Mucosa of descending colon (tissue), 3 donors: ENCODE measurements around the gene DHX34. TPM values are rescaled to one million over a fixed set of nuclear protein-coding genes. Genes with fewer than 3 reads are reported as not detected.

Source experiments
- ATAC-seq: fragments of 200-7000 bp; cut with Tn5 transposase; one replicate; pipeline ENCODE4 v1.9.1; 2020; ENCODE audit warnings: mild to moderate bottlenecking, moderate library complexity
- DNase-seq, 3 donors: peaks; one replicate each; pipeline ENCODE4 v3.0.0-alpha.2; 2020
- H3K36me3 ChIP-seq: fragments of 200-600 bp; one replicate; pipeline ENCODE4 v1.8.0; 2021; ENCODE audit warnings: low read depth, mild to moderate bottlenecking
- H3K4me1 ChIP-seq: fragments of 200-600 bp; one replicate; pipeline ENCODE4 v1.8.0; 2021; ENCODE audit warnings: low read depth, mild to moderate bottlenecking
- H3K4me3 ChIP-seq: fragments of 200-600 bp; one replicate; pipeline ENCODE4 v1.8.0; 2021; ENCODE audit warnings: mild to moderate bottlenecking
- H3K9me3 ChIP-seq: fragments of 200-600 bp; one replicate; pipeline ENCODE4 v1.8.0; 2021; ENCODE audit warnings: mild to moderate bottlenecking
- intact Hi-C, 2 donors: fragments of 100-400 bp; cut with DNase I in 1 of 2; cut with micrococcal nuclease in 1 of 2; formaldehyde crosslinking; loops; one replicate each; pipeline versions ENCODE4 v1.11.0 to v1.11.1; 2022; cut with DNase I, micrococcal nuclease
- total RNA-seq, 3 donors: library from RNA; stranded (reverse); fragmentation: NEBNext Ultra II Directional in 2 of 3; extraction: Animal tissue kit (Norgen Biotek cat#: 25700) in 2 of 3; gene quantifications; one replicate each; pipeline versions ENCODE4 v1.2.1 to v1.2.4, GENCODE V29; 2021 to 2023
- TF ChIP-seq, protein P1 (sequence below): fragments of 200-600 bp; IDR thresholded peaks from one replicate; pipeline ENCODE4 v1.8.0; 2022; ENCODE audit warnings: antibody characterized with exemption, mild to moderate bottlenecking
- donor health status: DM: no; HTN: no; CAD: no; lungs with moderate emphysema.
- donor health status: DM: no; HTN: no; CAD: no.
- donor health status: DM: no; HTN: yes; CAD: no.

Gene DHX34
- total RNA-seq, 3 donors from 2014 or later = 8.7 to 12.3 (median 11.0) TPM

DNA sequence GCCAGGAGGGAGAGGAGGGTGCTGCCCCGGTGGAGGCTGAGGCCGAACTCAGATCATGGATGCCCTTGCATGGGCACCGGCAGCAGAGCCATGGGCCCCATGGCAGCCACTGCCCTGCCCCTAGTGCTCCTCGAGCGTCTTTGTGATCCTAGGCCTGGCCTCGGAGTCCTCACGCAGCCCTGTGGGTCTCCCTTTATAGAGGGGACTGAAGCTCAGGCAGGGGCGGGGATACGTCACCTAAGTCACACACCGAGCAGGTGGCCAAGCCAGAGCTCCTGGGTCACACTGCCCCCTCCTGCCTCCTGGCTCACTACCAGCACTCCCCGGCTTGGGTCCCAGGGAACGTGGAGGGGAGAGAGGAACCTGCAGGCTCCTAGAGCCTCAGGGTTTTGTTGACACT, 28.7 kb downstream of the DHX34 start:
- DNase-seq (no peak), ATAC-seq (no peak)
- Histone ChIP-seq H3K9me3 (no peaks in the 10 kb centered on the region), H3K4me1 (no peaks in the 10 kb centered on the region), H3K4me3 (no peak overlapping the region), H3K36me3 (no peaks in the 10 kb centered on the region)
- TF ChIP-seq, protein P1, sequence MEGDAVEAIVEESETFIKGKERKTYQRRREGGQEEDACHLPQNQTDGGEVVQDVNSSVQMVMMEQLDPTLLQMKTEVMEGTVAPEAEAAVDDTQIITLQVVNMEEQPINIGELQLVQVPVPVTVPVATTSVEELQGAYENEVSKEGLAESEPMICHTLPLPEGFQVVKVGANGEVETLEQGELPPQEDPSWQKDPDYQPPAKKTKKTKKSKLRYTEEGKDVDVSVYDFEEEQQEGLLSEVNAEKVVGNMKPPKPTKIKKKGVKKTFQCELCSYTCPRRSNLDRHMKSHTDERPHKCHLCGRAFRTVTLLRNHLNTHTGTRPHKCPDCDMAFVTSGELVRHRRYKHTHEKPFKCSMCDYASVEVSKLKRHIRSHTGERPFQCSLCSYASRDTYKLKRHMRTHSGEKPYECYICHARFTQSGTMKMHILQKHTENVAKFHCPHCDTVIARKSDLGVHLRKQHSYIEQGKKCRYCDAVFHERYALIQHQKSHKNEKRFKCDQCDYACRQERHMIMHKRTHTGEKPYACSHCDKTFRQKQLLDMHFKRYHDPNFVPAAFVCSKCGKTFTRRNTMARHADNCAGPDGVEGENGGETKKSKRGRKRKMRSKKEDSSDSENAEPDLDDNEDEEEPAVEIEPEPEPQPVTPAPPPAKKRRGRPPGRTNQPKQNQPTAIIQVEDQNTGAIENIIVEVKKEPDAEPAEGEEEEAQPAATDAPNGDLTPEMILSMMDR = no peak
- intact Hi-C loops = no loop called here

DNA sequence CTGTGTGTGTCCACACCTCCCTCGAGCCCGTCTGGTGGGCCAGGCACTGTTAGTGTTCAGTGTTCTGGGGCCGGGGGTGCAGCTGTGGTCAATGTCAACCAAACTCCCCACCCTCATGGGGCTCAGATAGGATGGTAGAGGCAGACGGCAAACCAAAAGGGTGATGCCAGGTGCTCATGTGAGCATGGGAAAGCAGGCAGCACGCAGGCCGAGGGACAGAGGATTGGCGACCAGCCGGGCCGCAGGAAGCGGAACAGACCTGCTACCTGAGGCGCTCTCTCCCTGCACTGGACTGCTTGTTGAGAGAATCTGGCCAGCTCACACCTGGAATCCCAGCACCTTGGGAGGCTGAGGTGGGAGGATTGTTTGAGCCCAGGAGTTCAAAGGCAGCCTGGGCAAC, 29.1 kb downstream of the DHX34 start:
- Histone ChIP-seq H3K4me1 (no peaks in the 10 kb centered on the region), H3K36me3 (no peaks in the 10 kb centered on the region), H3K4me3 (no peak overlapping the region), H3K9me3 (no peaks in the 10 kb centered on the region)
- TF ChIP-seq, protein P1 = no peak
- no peak for DNase-seq
- intact Hi-C loops = no loop called here
- no peak for ATAC-seq

DNA sequence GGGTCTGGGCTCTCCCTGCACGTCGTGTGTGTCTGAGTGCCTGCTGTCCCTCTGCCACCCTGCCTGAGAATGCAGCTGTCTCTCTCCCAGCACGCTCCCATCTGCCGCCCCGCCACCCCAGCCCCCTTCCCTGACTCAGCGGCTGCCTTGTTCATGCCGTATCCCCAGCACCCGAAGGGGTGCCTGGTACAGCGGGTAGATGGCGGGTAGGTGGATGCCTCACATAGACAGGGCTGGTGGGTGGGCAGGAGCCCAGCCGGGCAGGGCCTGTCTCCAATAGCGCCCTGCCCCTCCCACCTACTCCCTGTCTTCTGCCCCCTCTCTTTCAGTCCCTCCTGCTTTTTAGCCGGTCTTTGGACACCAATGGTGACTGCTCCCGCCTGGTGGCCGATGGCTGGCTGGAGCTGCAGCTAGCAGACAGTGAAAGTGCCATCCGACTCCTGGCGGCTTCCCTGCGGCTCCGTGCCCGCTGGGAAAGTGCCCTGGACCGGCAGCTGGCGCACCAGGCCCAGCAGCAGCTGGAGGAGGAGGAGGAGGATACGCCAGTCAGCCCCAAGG, 30.3 kb downstream of the DHX34 start:
- H3K4me1 ChIP-seq = peaks cover 2% of the 10 kb centered on the region

DNA sequence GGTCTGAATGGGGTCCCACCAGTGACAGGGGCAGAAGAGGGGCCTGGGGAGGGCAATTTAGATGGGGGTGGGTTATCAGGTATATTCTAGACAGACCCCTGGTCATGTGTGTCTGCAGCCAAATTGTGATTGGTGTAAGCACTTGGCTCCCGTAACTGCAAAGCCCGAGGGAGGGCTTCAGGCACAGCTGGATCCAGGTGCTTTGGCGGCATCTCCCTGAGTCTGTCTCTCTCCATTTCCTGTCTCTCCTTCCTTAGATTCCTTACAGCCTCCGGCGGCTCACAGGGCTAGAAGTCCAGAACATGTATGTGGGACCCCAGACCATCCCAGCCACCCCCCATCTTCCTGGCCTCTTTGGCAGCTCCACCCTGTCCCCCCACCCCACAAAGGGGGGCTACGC, 31.4 kb downstream of the DHX34 start:
- TF ChIP-seq, protein P1 = no peak
- no peaks in the 10 kb centered on the region for H3K36me3 ChIP-seq
- H3K4me1 ChIP-seq = peaks cover 2% of the 10 kb centered on the region
- no peaks in the 10 kb centered on the region for H3K9me3 ChIP-seq
- ATAC-seq (no peak), DNase-seq (no peak)
- no peak overlapping the region for H3K4me3 ChIP-seq
- intact Hi-C loops = loop anchor here in 1 of 2 donors (10.0 kb wide), 1 partner anchor 86 kb away; no protein-coding TSS in a partner anchor

More for the DNA sequence above, 30.3 kb downstream of the DHX34 start:
- TF ChIP-seq, protein P1 = no peak
- H3K4me3 ChIP-seq = no peak overlapping the region
- no peak for DNase-seq
- H3K9me3 ChIP-seq = no peaks in the 10 kb centered on the region
- H3K36me3 ChIP-seq = no peaks in the 10 kb centered on the region
- intact Hi-C loops = no loop called here
- no peak for ATAC-seq

DNA sequence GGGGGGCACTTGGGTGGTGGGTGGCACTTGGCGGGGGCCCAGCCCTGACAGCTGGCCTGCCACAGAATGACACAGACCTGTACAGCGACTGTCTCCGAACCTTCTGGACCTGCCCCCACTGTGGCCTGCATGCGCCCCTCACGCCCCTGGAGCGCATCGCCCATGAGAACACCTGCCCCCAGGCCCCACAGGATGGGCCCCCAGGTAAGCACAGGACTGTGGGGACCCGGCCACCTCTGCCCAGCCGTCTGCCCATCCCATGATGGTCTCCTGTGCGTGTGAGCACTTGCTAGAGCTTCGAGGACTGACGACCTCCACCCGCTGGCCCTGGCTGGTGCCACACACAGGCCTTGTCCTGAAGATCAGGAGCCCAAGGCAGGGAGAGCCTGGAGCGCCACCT, 32.0 kb downstream of the DHX34 start:
- Histone ChIP-seq H3K4me3 (no peak overlapping the region), H3K36me3 (no peaks in the 10 kb centered on the region), H3K4me1 (peaks cover 2% of the 10 kb centered on the region), H3K9me3 (no peaks in the 10 kb centered on the region)
- ATAC-seq = no peak
- no peak for DNase-seq
- intact Hi-C loops = loop anchor here in 1 of 2 donors (10.0 kb wide), 1 partner anchor 86 kb away; no protein-coding TSS in a partner anchor
- TF ChIP-seq, protein P1 = no peak
